Stimulated activated CD4-positive, alpha-beta T cell treated with anti-CD3 and anti-CD28 coated beads, Interleukin-15, amount 100 ng/mL, for 1 hour (primary cell): Measurements from ENCODE around the gene ALPG.
"Not testable (repeated sequence)": the region's sequence is repeated elsewhere in the genome, so short reads cannot be mapped to it uniquely, and the experiment has no call there.

Experiments used
- DNase-seq, 2 donors: peaks; one replicate each; pipeline ENCODE4 v3.0.0-alpha.2; 2020; ENCODE audit warnings: low read depth in 1 of 2, low spot score in 1 of 2

Gene ALPG

GRCh38 chr2:232376713-232377112, 29.9 kb upstream of the ALPG start:
- DNase-seq, result no peak

GRCh38 chr2:232377319-232377718, 29.3 kb upstream of the ALPG start:
- no peak for DNase-seq

GRCh38 chr2:232377841-232378734, 28.6 kb upstream of the ALPG start:
- no peak for DNase-seq

DNA sequence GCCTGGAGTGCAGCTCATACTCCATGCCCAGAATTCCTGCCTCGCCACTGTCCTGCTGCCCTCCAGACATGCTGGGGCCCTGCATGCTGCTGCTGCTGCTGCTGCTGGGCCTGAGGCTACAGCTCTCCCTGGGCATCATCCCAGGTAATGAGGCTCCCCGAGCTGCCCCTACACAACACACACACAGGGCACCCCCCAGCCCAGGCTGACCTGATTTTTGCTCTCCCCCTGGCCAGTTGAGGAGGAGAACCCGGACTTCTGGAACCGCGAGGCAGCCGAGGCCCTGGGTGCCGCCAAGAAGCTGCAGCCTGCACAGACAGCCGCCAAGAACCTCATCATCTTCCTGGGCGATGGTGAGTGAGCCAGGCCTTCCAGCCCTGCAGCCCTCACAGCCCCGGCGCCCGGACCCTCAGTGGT, 27.9 kb upstream of the ALPG start, which contains the start of gene ALPP:
ALPP (plus strand) TSS at position 17 of the 417 bp plus-strand sequence; CDS start at position 69, 52 bp downstream.
- DNase-seq, result not testable (repeated sequence)

GRCh38 chr2:232379610-232380590, 26.7 kb upstream of the ALPG start:
- DNase-seq, result not testable (repeated sequence)

- DNase-seq, result not testable (repeated sequence)
These were observed 25.2 kb upstream of the ALPG start for GRCh38 chr2:232381204-232382031.

GRCh38 chr2:232382331-232383225, 24.1 kb upstream of the ALPG start:
- DNase-seq, result no peak

GRCh38 chr2:232384466-232384865, 22.2 kb upstream of the ALPG start:
- no peak for DNase-seq

DNA sequence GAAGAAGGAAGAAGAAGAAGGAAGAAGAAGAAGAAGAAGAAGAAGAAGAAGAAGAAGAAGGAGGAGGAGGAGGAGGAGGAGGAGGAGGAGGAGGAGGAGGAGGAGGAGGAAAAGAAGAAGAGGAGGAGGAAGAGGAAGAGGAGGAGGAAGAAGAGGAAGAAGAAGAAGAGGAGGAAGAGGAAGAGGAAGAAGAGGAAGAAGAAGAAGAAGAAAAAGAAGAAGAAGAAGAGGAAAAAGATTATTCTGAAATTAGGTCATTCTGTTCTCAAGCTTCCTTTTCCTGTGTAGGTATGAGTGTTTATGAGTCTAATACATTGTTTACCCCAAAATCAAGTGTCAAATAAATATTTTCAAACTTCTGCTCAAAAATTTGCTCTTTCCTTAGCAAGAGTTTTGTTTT, 21.6 kb upstream of the ALPG start:
- not testable (repeated sequence) for DNase-seq

DNA sequence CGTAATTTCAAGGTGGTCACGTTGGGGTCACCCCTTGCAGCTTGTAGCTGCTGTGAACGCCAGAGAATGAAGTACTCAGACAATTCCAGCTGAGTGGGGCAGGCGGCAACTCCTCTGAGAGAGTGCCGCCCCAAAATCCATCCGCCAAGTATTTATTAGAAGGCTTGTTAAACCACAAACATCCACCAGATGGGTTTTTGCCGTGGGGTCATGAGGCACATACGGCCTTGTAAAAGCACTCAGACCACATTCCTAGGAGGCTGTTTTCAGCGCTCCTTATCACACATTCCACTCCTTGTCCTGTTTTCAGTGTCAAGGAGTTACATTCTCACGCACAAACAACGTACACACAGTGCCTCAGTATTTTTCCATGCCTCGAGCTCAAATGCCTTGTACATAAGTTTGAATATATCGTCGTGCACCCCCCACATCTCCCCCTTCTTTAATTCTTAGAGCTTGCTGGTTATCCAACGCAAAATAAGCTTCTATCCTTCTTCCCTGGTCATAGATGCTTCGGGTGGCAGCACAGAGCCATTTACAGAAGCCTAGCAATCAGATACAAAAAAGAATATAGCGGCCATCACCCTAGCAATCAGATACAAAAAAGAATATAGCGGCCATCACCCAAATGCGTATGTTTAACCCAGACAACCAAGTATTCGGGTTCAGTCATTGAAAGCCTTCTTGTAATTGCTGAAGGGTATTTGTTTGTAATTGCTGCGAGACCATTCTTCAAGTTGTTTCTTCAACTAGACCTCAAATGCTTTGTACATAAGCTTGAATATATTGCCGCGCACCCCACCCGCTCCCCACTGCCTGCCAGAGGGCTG, 20.8 kb upstream of the ALPG start:
- DNase-seq, result no peak

DNA sequence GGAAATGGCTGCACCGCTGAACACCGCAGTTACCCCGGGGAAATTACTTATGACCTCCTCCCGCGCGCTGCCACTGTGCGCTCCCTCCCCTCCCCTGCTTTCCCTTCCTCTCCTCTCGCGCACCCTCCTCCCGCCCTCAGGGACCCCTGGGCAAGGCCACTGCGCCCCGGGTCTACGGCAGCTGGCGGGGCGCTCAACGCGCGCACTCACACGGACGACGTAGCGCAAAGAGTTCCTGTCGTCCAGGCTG, 20.2 kb upstream of the ALPG start:
- DNase-seq, result no peak

GRCh38 chr2:232386740-232387450, 19.7 kb upstream of the ALPG start:
- no peak for DNase-seq

- no peak for DNase-seq
These were observed 19.0 kb upstream of the ALPG start for GRCh38 chr2:232387451-232388171.

DNA sequence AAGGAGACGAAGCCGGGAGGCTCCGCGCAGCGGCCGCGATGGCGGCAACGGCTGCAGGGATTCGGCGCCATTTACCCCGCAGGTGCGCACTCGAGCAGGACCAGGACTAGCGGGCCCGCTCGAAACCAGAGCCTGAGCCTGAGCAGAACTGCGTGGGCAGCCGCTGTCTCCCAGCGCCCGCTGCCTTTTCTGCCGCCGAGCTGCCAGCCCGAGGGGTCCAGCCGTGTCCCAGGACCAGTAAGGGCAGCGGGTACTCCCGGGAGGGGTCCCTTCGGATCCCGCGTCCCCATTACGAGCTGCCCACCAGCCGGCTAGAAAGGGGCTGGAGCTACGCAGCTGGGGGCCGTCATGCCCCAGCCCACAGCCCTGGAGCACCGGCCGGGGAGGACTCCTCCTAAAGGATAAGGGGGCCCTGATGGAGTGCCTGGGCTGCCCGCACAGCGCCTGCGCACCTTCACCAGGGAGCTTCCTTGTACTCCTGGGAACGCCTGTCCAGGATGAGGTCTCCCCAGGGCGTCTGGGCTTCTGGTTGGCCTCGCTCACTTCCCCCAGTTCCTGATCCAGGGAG, 18.2 kb upstream of the ALPG start:
- DNase-seq, result no peak

- no peak for DNase-seq
These were observed 17.3 kb upstream of the ALPG start for GRCh38 chr2:232389327-232389726.

DNA sequence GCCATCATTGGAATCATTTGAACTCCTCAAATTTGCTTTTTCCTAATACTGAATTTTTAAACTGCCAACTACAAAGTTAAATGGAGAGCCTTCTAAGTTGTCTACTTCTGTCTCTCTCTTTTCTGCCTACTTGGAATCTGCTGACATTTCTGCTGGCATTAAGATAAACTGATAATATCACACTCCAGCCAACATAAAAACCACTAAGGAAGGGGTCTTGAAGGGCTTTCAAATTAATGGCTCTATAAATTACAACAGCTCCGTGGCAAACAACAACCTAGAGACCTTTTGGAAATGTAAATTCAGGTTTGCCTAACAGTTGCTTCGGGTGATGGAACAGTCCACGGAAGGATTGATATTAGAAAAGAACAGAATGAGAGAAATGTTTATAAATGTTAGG, 16.0 kb upstream of the ALPG start:
- DNase-seq, result no peak

DNA sequence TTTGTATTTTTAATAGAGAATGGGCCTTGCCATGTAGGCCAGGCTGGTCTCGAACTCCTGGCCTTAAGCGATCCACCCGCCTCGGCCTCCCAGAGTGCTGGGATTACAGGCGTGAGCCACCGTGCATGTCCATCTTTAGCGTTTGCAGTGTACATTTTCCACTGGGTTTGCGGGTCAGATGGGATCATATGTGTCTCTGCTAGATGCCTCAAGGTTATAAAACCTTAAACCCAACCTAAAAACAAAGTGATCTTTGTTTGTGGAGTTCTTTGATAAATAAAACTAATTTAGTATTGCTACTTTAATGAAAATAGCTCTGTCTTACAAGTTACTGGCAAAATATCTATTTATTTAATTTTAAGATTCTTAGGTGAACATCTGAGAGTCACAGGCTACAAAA, 13.1 kb upstream of the ALPG start:
- no peak for DNase-seq

DNA sequence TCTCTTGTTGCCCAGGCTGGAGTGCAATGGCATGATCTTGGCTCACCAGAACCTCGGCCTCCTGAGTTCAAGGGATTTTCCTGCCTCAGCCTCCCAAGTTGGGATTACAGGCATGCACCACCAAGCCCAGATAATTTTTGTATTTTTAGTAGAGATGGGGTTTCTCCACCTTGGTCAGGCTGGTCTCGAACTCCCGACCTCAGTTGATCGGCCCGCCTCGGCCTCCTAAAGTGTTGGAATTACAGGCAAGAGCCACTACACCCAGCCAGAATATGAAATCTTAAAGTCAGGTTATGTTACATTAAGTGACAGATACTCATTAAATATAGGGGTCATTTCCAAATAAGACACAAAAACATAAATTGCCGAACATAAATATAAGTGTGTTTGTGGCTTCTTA, 12.2 kb upstream of the ALPG start:
- not testable (repeated sequence) for DNase-seq
